ENCODE results near the gene CRYBA2. TPM values are rescaled to one million over a fixed set of nuclear protein-coding genes. Genes with fewer than 3 reads are reported as not detected.
A peak's percentile ranks its signal among the peaks of the same experiment; 100 is the strongest.

The CRYBA2 gene
- total RNA-seq, 2 donors from 2014 or later = not detected

DNA sequence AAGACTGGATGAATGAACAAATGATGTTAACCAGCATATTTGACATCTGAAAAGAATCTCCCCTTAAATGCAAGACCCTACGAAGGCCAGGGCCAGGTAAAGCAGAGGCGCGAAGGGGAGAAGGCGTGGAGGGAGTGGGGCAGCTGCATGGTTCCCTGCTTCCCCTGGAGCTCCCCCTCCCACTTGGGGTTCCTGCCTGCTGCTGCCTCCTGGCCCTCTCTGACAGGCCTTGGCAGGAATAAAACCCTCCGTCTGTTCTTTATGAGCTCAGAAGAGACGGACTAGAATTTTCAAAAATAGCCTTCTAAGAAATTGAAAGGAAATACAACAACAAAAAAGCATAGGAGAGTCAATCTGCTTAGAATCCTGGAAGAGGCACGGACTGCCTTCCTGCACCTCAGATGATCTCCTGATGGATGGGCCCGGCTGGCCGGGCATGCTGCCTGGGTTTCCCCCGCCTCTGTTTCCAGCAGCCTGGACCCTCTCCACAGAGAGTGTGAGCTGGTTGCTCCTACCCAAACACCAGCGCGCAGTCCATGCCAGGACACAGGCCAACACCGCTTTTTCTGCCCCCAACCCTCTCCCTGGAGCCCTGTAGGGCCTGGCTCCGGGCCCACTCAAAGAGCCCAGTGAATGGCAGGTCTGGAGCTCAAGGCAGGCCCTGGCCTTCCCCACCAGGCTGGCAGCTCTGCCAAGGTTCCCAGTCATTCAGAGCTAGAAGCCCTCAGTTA, 24.1 kb upstream of the CRYBA2 start:
- Mint-ChIP-seq H3K9me3 (no peaks in the 10 kb centered on the region), H3K27me3 (peaks cover 8% of the 10 kb centered on the region), H3K4me1 (no peaks in the 10 kb centered on the region), H3K4me3 (no peak overlapping the region), H3K27ac (no peak overlapping the region), H3K36me3 (ENCODE audit: low read depth) (no peaks in the 10 kb centered on the region)
- no peak for ATAC-seq (replicated peaks)

DNA sequence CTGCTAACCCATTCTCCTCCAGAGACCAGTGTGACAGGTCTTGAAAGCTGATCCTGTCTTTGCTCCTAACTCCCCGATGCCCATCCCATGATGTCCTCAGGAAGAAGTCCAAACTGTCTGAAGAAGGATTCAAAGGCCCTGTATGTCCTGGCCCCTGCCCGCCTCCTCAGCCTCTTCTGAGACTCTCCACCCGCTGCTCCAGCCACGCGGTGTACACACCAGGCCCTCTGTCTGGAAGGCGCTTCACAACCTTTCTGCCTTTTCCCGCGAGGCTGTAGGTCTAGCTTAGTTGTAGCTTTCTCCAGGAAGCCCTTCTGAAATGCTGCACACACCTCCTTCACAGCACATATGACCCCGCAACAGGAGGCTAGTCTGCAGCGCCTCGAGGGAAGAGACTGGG, 23.5 kb upstream of the CRYBA2 start:
- ATAC-seq (replicated peaks) = no peak
- H3K4me3 Mint-ChIP-seq = no peak overlapping the region
- no peaks in the 10 kb centered on the region for H3K9me3 Mint-ChIP-seq
- no peaks in the 10 kb centered on the region for H3K36me3 Mint-ChIP-seq (ENCODE audit: low read depth)
- no peaks in the 10 kb centered on the region for H3K4me1 Mint-ChIP-seq
- peak overlapping the region; percentile 52 for H3K27ac Mint-ChIP-seq
- H3K27me3 Mint-ChIP-seq = peaks cover 8% of the 10 kb centered on the region

DNA sequence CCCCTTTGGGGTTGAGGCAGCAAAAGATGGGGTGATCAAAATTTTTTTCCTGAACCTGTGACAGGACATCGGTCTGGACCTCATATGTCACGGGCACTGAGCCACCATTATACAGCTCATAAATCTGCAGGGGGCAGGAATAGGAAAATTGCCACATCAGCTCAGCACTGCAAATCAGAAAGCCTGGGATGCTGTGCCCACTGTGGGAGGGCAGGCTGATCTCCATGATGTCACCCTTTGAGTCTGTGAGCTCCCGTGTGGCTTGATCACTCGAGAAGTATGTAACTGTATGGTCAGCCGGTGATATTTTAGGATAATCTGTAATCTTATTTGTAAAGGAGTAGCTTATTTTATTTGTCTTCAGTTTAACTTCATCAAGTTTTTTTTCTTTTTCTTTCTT, 17.7 kb upstream of the CRYBA2 start:
- Mint-ChIP-seq H3K36me3 (ENCODE audit: low read depth) (no peaks in the 10 kb centered on the region), H3K27me3 (peaks cover 16% of the 10 kb centered on the region), H3K4me3 (no peak overlapping the region), H3K9me3 (no peaks in the 10 kb centered on the region), H3K27ac (no peak overlapping the region), H3K4me1 (no peaks in the 10 kb centered on the region)
- ATAC-seq (replicated peaks) = no peak

DNA sequence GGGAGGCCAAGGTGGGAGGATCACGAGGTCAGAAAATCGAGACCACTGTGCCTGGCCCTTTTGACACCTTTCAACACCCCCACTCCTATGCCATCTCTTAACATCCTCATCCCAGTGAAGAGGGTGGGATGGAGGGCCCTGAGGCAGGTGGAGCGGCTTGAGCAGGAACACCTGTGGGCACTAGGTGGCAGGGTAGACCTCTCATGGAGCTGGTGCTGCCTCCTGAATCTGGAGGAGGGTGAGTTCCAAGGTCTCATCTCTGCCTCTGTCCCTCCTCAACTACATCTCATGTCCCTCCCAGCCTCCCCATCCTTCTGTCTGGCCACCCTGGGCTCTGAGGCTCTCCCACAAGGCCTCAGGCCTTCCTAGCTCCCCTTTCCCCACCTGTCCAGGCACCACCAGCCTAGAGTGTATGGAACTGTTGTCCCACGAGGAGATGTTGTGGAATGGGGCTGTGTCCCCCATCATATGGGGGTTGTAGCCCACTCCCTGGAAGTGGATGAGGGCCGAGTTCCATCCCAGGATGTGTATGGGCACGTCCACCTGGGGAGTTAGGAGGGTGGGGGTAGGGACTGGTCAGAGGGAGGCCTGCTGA, 17.0 kb upstream of the CRYBA2 start:
- H3K4me3 Mint-ChIP-seq = no peak overlapping the region
- H3K36me3 Mint-ChIP-seq (ENCODE audit: low read depth) = no peaks in the 10 kb centered on the region
- H3K9me3 Mint-ChIP-seq = no peaks in the 10 kb centered on the region
- peak; percentile 50 for ATAC-seq (replicated peaks)
- H3K27me3 Mint-ChIP-seq = peaks cover 22% of the 10 kb centered on the region
- H3K27ac Mint-ChIP-seq = no peak overlapping the region
- no peaks in the 10 kb centered on the region for H3K4me1 Mint-ChIP-seq

DNA sequence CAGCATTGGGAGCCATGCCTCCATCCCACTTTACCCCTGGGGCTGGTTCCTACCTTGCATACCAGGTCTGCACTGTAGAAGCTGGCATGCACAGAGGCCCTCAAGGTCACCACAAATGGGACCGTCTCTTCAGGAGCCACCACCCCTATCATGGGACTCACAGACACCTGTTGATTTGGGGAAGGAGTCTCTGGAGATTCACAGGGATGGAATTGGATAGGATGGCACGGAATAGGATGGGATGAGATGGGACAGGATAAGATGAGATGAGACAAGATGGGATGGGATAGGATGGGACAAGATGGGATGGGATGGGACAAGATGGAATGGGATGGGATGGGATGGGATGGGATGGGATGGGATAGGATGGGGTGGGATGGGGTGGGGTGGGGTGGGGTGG, 16.1 kb upstream of the CRYBA2 start:
- Mint-ChIP-seq H3K4me1 (no peaks in the 10 kb centered on the region), H3K36me3 (ENCODE audit: low read depth) (no peaks in the 10 kb centered on the region), H3K9me3 (no peaks in the 10 kb centered on the region), H3K27me3 (peaks cover 27% of the 10 kb centered on the region), H3K4me3 (no peak overlapping the region), H3K27ac (no peak overlapping the region)
- no peak for ATAC-seq (replicated peaks)

DNA sequence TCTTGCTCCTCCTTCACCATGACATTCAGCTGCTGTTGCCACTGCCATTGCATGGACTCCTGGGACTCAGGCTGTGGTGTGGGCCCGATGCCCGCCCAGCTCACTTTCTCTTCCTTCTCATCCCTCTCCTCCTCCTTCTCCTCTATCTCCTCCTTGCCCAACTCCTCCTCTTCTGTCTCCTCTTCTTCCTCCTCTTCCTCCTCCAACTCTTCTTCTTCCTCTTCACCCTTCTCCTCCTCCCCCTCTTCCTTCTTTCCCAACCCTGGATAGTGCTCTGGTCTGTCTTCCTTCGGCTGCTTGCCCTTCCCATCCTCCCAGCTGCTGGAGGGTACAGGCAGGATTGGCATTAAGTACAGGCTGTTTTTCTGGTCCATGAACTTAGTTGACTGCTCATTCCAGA, 10.8 kb upstream of the CRYBA2 start:
- no peaks in the 10 kb centered on the region for H3K9me3 Mint-ChIP-seq
- H3K4me1 Mint-ChIP-seq = peaks cover 4% of the 10 kb centered on the region
- no peak overlapping the region for H3K27ac Mint-ChIP-seq
- H3K27me3 Mint-ChIP-seq = peaks cover 45% of the 10 kb centered on the region
- no peaks in the 10 kb centered on the region for H3K36me3 Mint-ChIP-seq (ENCODE audit: low read depth)
- H3K4me3 Mint-ChIP-seq = peak overlapping the region; percentile 29
- no peak for ATAC-seq (replicated peaks)

DNA sequence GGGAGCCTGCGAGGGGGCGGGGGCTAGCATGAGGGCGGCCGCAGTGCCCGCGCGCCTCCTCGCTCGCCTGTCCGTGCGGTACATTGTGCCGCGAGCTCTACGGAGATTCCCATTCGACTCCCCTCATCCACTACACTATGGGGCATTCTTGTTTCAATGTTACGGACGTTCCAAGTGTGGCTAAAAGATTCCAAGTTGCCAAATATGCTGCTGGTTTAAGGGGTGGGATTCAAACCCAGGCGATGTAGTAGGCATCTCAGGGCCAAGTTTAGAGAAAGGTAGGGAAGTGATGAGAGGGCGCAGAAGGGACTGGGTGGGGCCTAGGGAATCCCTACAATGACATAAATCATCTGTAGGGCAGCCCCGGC, 10.0 kb upstream of the CRYBA2 start:
- Mint-ChIP-seq H3K4me1 (peaks cover 4% of the 10 kb centered on the region), H3K9me3 (no peaks in the 10 kb centered on the region), H3K27ac (no peak overlapping the region), H3K4me3 (peak overlapping the region; percentile 29), H3K27me3 (peaks cover 50% of the 10 kb centered on the region), H3K36me3 (ENCODE audit: low read depth) (no peaks in the 10 kb centered on the region)
- ATAC-seq (replicated peaks) = no peak

DNA sequence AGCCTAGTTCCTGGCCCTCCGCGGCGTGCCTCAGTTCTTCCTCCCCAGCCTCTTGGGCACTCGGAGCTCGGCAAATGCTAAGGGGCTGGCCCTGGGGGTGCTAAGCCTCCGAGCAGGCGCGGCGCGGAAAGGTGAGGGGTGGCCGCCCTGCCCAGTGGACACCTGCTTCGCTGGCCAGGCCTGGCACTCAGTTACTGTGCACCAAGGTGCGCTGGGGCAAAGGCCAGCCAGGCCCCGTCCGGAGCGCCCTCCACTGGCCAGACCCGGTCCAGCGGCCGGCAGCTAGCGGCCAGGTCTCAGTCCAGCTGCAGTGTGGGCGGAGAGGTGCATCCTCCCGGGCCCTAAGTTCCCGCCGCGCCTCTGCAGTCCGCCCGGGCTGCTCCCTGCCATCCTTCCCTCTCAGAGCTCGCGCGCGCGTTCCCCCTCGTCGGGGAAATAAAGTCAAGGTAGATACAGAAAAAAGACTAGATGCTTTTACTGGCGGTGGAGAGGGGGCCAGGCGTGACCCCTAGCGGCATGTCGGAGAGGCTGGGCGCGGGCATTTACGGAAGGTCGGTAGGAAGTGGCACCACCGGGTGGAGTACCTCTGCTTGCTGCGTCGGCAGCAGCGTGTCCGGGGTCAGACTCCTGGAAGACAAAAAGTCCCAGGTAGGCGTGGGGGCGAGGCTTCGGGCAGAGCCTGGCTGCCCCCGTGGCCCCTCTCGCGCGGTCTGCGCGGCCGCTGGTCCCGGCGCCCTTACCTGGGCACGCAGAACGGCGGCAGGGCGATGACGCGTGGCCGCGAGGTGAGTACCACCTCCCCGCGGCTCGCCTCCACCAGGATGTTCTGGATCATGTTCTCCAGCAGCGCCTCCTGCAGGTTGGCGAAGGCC, 9.4 kb upstream of the CRYBA2 start:
- peaks cover 4% of the 10 kb centered on the region for H3K4me1 Mint-ChIP-seq
- peak; percentile 44 for ATAC-seq (replicated peaks)
- no peak overlapping the region for H3K27ac Mint-ChIP-seq
- H3K36me3 Mint-ChIP-seq (ENCODE audit: low read depth) = no peaks in the 10 kb centered on the region
- H3K4me3 Mint-ChIP-seq = peak overlapping the region; percentile 51
- H3K27me3 Mint-ChIP-seq = peaks cover 50% of the 10 kb centered on the region
- no peaks in the 10 kb centered on the region for H3K9me3 Mint-ChIP-seq

DNA sequence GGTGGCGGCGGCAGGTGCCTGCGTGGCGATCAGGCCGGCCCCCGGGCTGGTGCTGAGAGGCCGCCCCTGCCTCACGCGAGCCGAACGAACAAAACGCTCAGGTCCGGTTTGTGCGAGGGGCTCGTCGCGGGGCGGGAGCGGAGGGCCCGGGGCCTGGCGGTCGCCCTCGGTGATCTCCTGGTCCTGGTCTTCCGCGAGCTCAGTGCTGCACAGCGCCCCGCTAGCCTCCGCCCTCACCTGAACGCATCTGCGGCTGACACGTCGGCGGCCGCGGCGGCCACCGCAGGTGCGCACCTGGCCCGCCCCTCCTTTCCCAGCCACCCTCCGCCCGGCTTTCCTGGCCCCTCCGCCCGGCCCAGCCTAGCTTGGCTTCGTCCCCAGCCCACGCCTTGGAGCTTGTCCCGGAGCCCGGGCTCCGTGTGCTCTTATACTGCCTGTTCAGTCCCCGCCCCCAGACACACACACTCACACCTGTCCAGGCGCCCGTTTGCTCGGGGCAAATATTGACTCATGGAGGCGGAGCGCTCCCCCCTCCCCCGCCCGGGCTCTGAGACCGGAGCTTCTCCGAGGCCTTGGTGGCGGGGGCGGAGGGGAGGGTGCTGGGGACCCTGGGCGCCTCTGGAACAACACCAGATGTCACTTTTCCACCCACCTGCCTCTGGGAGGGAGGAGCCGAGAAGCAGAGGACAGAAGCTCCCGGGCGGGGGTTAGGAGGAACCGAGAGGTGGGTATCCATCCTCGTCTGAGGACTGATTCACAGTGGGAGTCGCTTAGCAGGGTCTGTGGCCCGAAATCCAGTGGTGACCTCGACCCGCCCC, 8.6 kb upstream of the CRYBA2 start:
- no peak overlapping the region for H3K27ac Mint-ChIP-seq
- H3K36me3 Mint-ChIP-seq (ENCODE audit: low read depth) = no peaks in the 10 kb centered on the region
- H3K4me3 Mint-ChIP-seq = peak overlapping the region; percentile 51
- ATAC-seq (replicated peaks) = peak; percentile 77
- H3K4me1 Mint-ChIP-seq = peaks cover 4% of the 10 kb centered on the region
- peaks cover 50% of the 10 kb centered on the region for H3K27me3 Mint-ChIP-seq
- no peaks in the 10 kb centered on the region for H3K9me3 Mint-ChIP-seq

DNA sequence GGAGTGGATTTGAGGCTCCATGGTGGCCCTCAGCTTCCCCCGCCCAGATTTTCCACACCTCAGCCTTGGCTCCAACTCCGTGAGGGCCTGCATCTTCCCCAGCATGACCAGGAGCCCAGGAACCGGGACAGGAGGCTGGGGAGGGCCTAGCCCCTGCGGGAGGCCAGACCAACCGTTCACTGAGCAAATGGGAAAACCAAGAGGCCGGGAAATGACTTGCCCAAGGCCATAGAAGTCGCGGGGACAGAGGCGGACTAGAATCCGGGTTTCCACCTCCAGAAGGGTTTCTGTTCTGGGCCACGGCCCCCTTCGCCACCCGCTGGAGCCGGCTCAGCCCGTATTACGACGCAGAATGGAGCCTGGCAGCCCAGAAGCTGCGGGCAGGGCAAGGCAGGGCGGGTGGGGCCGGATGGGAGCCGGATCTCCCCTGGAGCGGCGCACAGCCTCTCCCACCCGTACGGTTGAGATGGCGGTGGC, 7.9 kb upstream of the CRYBA2 start:
- ATAC-seq (replicated peaks) = no peak
- peaks cover 48% of the 10 kb centered on the region for H3K27me3 Mint-ChIP-seq
- H3K4me3 Mint-ChIP-seq = no peak overlapping the region
- no peaks in the 10 kb centered on the region for H3K9me3 Mint-ChIP-seq
- H3K36me3 Mint-ChIP-seq (ENCODE audit: low read depth) = no peaks in the 10 kb centered on the region
- H3K27ac Mint-ChIP-seq = no peak overlapping the region
- peaks cover 4% of the 10 kb centered on the region for H3K4me1 Mint-ChIP-seq

DNA sequence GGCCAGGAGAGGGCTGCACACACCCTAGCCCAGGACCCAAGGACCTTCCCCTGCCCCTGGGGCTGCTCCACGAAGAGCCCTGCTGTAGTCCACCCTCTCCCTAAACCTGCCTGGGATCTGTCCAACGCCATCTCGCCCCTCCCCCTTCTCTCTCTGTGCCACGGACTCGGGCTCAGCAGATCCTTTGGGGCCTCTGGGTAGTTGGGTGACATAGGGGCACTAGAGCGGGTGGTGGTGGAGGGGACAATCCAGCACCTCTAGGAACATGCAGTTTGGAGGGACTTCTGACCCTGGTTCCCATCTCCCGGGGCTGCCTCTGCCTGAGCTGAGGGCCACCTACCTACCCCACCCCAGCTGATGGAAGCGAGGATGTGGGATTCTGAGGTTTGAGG, 7.3 kb upstream of the CRYBA2 start:
- Mint-ChIP-seq H3K4me1 (peaks cover 4% of the 10 kb centered on the region), H3K27me3 (peaks cover 51% of the 10 kb centered on the region), H3K36me3 (ENCODE audit: low read depth) (no peaks in the 10 kb centered on the region), H3K4me3 (no peak overlapping the region), H3K27ac (no peak overlapping the region), H3K9me3 (no peaks in the 10 kb centered on the region)
- no peak for ATAC-seq (replicated peaks)

DNA sequence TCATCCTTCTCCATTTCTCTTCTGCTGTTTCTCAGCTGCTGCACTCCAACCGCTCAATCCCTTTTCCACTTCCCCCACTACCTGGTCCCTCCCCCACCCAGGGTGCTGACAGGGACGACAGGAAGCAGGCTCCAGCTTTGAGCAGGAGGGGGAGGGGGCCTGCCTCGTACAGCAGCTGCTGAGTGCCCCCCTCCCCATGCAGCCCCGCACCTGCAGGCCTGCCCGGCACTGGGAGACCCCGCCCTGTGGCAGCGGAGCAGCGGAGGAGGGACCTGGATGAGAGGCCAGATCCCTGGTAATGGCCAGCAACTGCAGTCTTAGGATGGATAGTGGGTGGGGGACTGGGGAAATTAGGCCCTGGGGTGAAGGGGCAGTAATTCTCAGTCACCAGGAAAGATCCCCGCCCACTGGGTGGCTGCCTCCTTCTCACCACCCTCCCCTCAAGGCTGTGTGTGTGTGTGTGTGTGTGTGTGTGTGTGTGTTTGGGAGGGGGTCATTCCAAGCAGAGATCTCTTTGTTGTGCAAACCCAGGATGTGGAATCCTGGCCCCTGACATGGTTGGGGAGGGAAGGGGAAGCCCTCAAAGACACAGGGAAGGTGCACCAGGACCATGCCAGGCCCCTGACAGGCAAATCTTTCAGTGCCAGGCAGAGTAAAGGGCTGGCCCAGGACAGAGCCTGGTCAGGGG, 6.8 kb upstream of the CRYBA2 start:
- peaks cover 4% of the 10 kb centered on the region for H3K4me1 Mint-ChIP-seq
- H3K27ac Mint-ChIP-seq = no peak overlapping the region
- no peak overlapping the region for H3K4me3 Mint-ChIP-seq
- no peaks in the 10 kb centered on the region for H3K36me3 Mint-ChIP-seq (ENCODE audit: low read depth)
- ATAC-seq (replicated peaks) = no peak
- peaks cover 51% of the 10 kb centered on the region for H3K27me3 Mint-ChIP-seq
- no peaks in the 10 kb centered on the region for H3K9me3 Mint-ChIP-seq

DNA sequence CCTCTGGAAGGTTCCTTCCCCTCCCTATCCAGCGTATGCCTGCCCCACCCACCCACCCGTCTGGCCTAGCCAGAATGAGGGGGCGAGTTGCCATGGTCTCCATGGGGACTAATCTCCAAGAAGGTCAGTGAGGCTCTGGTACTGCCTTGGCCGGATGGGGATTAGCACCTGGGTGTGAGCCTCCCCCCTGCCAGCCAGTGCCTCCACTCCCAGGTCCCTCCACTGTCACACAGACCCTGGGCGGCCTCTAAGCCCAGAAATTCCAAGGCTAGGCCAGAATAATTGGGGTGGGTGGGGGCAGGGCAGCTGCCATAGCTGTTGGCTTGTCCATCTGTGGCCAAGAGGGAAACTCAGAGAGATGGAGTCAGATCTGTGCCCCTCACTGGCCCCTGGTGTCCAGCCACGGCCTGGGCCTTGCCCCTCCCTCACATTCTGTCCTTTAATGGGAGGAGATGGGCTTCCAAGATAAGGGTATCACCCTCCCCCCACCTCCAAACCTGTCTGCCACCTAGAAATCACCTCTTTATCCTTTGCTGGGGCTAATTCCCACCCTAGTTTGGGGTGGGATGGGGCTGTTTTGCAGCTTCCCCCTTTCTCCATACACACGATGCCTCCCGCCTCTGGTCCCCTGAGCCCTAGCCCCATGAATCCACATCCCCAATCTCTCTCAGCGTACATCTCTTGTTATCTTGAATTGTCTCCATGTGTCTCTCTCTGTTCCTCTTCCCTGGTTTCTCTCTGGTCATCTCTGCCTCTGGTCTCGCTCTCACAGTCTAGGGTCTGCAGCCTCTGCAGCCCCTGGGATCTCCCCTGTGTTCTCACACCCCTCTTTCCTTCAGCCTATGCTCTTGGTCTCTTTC, 6.0 kb upstream of the CRYBA2 start:
- H3K27me3 Mint-ChIP-seq = peaks cover 45% of the 10 kb centered on the region
- H3K36me3 Mint-ChIP-seq (ENCODE audit: low read depth) = no peaks in the 10 kb centered on the region
- H3K4me1 Mint-ChIP-seq = peaks cover 4% of the 10 kb centered on the region
- ATAC-seq (replicated peaks) = no peak
- H3K4me3 Mint-ChIP-seq = no peak overlapping the region
- H3K9me3 Mint-ChIP-seq = no peaks in the 10 kb centered on the region
- H3K27ac Mint-ChIP-seq = no peak overlapping the region

Measured in activated T-helper 17 cell treated with anti-CD3 and anti-CD28 coated beads, Interleukin-2, amount 50 U/mL, for 72 hours (primary cell).